B cell (primary cell): ENCODE results near the gene EPHA10. TPM values are rescaled to one million over a fixed set of nuclear protein-coding genes. Genes with fewer than 3 reads are reported as not detected.

Source experiments
- ATAC-seq: fragments of 200-7000 bp; cut with Tn5 transposase; one replicate; pipeline ENCODE4 v1.10.0; 2021; ENCODE audit warnings: low read depth, mild to moderate bottlenecking, moderate number of reproducible peaks, moderate library complexity
- CTCF ChIA-PET: fragments of 350-600 bp; sonication (Branson Sonifier 250); formaldehyde crosslinking; loops from one replicate; lab custom pipeline; 2021; ENCODE audit warnings: antibody characterized with exemption, inconsistent platforms; lab: Charles Lee
- POLR2A ChIA-PET: fragments of 350-600 bp; sonication (Branson Sonifier 250); formaldehyde crosslinking; loops from one replicate; lab custom pipeline; 2021; ENCODE audit warnings: antibody characterized with exemption; lab: Charles Lee
- DNase-seq: peaks from one replicate; pipeline ENCODE4 v3.0.0; 2013
- H2AFZ ChIP-seq: 2 replicates; pipeline ENCODE4 v1.6.1; 2012; ENCODE audit warnings: mild to moderate bottlenecking, low read depth, low read length; ENCODE audit not compliant: insufficient read depth, poor library complexity, severe bottlenecking
- H3K27ac ChIP-seq, 2 donors: 1 replicate in 1 of 2; 2 replicates in 1 of 2; pipeline ENCODE4 v1.5.1; 2012 to 2013; ENCODE audit warnings: low read length in 2 of 2, mild to moderate bottlenecking in 2 of 2, moderate library complexity in 1 of 2
- H3K27me3 ChIP-seq, 4 experiments: fragments of 200-600 bp in 1 of 4; sonication (generic) in 1 of 4; replicated peaks in 1 of 4; 1 replicate in 2 of 4; 2 replicates in 2 of 4; pipeline versions ENCODE4 v1.6.1 to v1.7.0; 2013 to 2016; ENCODE audit warnings: low read length in 3 of 4, mild to moderate bottlenecking in 2 of 4, mixed read lengths in 1 of 4, moderate library complexity in 1 of 4; ENCODE audit not compliant: insufficient read depth in 4 of 4, control insufficient read depth in 3 of 4; ENCODE audit errors: control extremely low read depth in 1 of 4
- H3K36me3 ChIP-seq, 2 experiments: replicated peaks in 1 of 2; 1 replicate in 1 of 2; 2 replicates in 1 of 2; pipeline versions ENCODE4 v1.6.1 to v1.7.1; 2013; ENCODE audit warnings: low read length in 1 of 2; ENCODE audit not compliant: insufficient read depth in 2 of 2, control insufficient read depth in 1 of 2; ENCODE audit errors: control extremely low read depth in 1 of 2, extremely low read depth in 1 of 2
- H3K4me1 ChIP-seq, 2 donors: fragments of 200-600 bp in 1 of 2; sonication (generic) in 1 of 2; 1 replicate in 1 of 2; 2 replicates in 1 of 2; pipeline versions ENCODE4 v1.5.1 to v1.6.1; 2013 to 2017; ENCODE audit warnings: low read length in 2 of 2; ENCODE audit not compliant: control insufficient read depth in 2 of 2, insufficient read depth in 2 of 2
- H3K4me2 ChIP-seq: replicated peaks from 2 replicates; pipeline ENCODE3; 2012; ENCODE audit warnings: mild to moderate bottlenecking, low read depth, low read length; ENCODE audit not compliant: poor library complexity, severe bottlenecking
- H3K4me3 ChIP-seq, 5 experiments: fragments of 200-600 bp in 1 of 5; sonication (generic) in 1 of 5; 1 replicate in 3 of 5; 2 replicates in 2 of 5; pipeline versions ENCODE4 v1.5.1 to v1.7.0; 2011 to 2016; ENCODE audit warnings: low read length in 4 of 5, mild to moderate bottlenecking in 4 of 5, low read depth in 2 of 5, control low read depth in 1 of 5, moderate library complexity in 1 of 5; ENCODE audit not compliant: insufficient read depth in 1 of 5; ENCODE audit errors: control extremely low read depth in 1 of 5, extremely low read depth in 1 of 5
- H3K79me2 ChIP-seq: fragments of 200-600 bp; sonication (generic); one replicate; pipeline ENCODE4 v1.6.0; 2016; ENCODE audit warnings: low read length; ENCODE audit not compliant: control insufficient read depth, insufficient read depth
- H3K9ac ChIP-seq: fragments of 200-600 bp; sonication (generic); 2 replicates; pipeline ENCODE4 v1.6.1; 2017; ENCODE audit warnings: mild to moderate bottlenecking, low read length, moderate library complexity
- H3K9me3 ChIP-seq, 3 donors: one replicate each; pipeline versions ENCODE4 v1.6.1 to v1.7.1; 2013; ENCODE audit warnings: low read length in 2 of 3; ENCODE audit not compliant: control insufficient read depth in 2 of 3, insufficient read depth in 1 of 3; ENCODE audit errors: control extremely low read depth in 1 of 3
- H4K20me1 ChIP-seq: 2 replicates; pipeline ENCODE4 v1.6.0; 2012; ENCODE audit warnings: mild to moderate bottlenecking, low read length; ENCODE audit not compliant: insufficient read depth, control insufficient read depth, poor library complexity, severe bottlenecking
- H3K27ac Mint-ChIP-seq: one replicate; pipeline ENCODE4 v1.8.0; 2021; ENCODE audit warnings: mixed read lengths
- H3K27me3 Mint-ChIP-seq: one replicate; pipeline ENCODE4 v1.8.0; 2021; ENCODE audit warnings: mixed read lengths
- H3K4me1 Mint-ChIP-seq: one replicate; pipeline ENCODE4 v1.8.0; 2021; ENCODE audit warnings: mixed read lengths
- H3K4me3 Mint-ChIP-seq: one replicate; pipeline ENCODE4 v1.8.0; 2021; ENCODE audit warnings: mixed read lengths
- H3K9me3 Mint-ChIP-seq: one replicate; pipeline ENCODE4 v1.8.0; 2022; ENCODE audit warnings: mixed read lengths; ENCODE audit not compliant: insufficient read depth
- CTCF ChIP-seq: fragments of 200-600 bp; IDR thresholded peaks from one replicate; pipeline ENCODE4 v1.8.0; 2022; ENCODE audit warnings: antibody characterized with exemption, mild to moderate bottlenecking
- EZH2 ChIP-seq: IDR thresholded peaks from 2 replicates; pipeline ENCODE4 v1.6.1; 2012; ENCODE audit warnings: borderline replicate concordance, low read depth, mild to moderate bottlenecking, moderate library complexity, low read length; ENCODE audit not compliant: insufficient read depth, poor library complexity, severe bottlenecking
- WGBS: methylation state at CpG from one replicate; pipeline ENCODE4 v1.1.5; 2013; ENCODE audit warnings: missing lambda C conversion rate; ENCODE audit not compliant: insufficient coverage; 5-methylcytosine and 5-hydroxymethylcytosine counted together
- intact Hi-C: fragments of 100-400 bp; cut with micrococcal nuclease; formaldehyde crosslinking; loops from one replicate; pipeline ENCODE4 v1.10.0; 2022
- polyA plus RNA-seq: library from polyadenylated mRNA; depleted of rRNA; stranded (reverse); fragments of >200 nt; gene quantifications from 2 replicates; pipeline ENCODE4 v1.2.3, GENCODE V29; 2012
- total RNA-seq, 2 donors: library from RNA; stranded (reverse); fragments of 120-200 nt in 1 of 2; gene quantifications; 1 replicate in 1 of 2; 2 replicates in 1 of 2; pipeline versions ENCODE4 v1.2.3 to v1.2.4, GENCODE V29; 2013 to 2022

The EPHA10 gene
- total and polyA plus RNA-seq, 2 donors (not counting 1 experiment from before 2014, with no cell fraction given): 0.39 to 0.94 TPM

GRCh38 chr1:37716321-37716720, 48.6 kb downstream of the EPHA10 start:
- Histone ChIP-seq H3K4me1 (no peaks in the 10 kb centered on the region), H3K9me3 (no peaks in the 10 kb centered on the region), H3K27me3 (peaks cover 0 to 2% (median 0%) of the 10 kb centered on the region in 4 experiments), H2AFZ (no peak overlapping the region), H3K9ac (no peak overlapping the region), H4K20me1 (no peaks in the 10 kb centered on the region), H3K4me3 (no peak overlapping the region), H3K27ac (no peak overlapping the region), H3K4me2 (no peak overlapping the region), H3K36me3 (no peaks in the 10 kb centered on the region), H3K79me2 (no peaks in the 10 kb centered on the region)
- Mint-ChIP-seq H3K27me3 (no peaks in the 10 kb centered on the region), H3K9me3 (no peaks in the 10 kb centered on the region), H3K4me1 (no peaks in the 10 kb centered on the region), H3K27ac (no peak overlapping the region), H3K4me3 (no peak overlapping the region)
- ATAC-seq: no peak
- TF ChIP-seq CTCF (no peak), EZH2 (no peak)
- CTCF ChIA-PET: no interaction called here
- POLR2A ChIA-PET: no interaction called here
- DNase-seq: no peak
- intact Hi-C loops: no loop called here
- WGBS: 90% methylated on average over 2 of the region's 4 CpGs

- Histone ChIP-seq H3K9me3 (no peaks in the 10 kb centered on the region), H3K36me3 (no peaks in the 10 kb centered on the region), H3K79me2 (no peaks in the 10 kb centered on the region), H3K4me3 (no peak overlapping the region), H3K27ac (no peak overlapping the region), H4K20me1 (no peaks in the 10 kb centered on the region), H3K4me1 (no peaks in the 10 kb centered on the region), H3K27me3 (no peaks in the 10 kb centered on the region), H3K9ac (no peak overlapping the region), H2AFZ (no peak overlapping the region), H3K4me2 (no peak overlapping the region)
- Mint-ChIP-seq H3K4me1 (no peaks in the 10 kb centered on the region), H3K27ac (no peak overlapping the region), H3K27me3 (no peaks in the 10 kb centered on the region), H3K4me3 (no peak overlapping the region), H3K9me3 (no peaks in the 10 kb centered on the region)
- ATAC-seq (no peak), DNase-seq (no peak)
- intact Hi-C loops: no loop called here
- CTCF ChIA-PET: no interaction called here
- WGBS: 92% methylated on average over 3 of the region's 4 CpGs
- no peak for TF ChIP-seq CTCF
- no peak for TF ChIP-seq EZH2
- POLR2A ChIA-PET: no interaction called here
These were observed 50.2 kb downstream of the EPHA10 start for GRCh38 chr1:37714689-37715088.
